NCI-H82 treated with DMSO at 0.1 percent for 48 hours (cell line): ENCODE data around the gene ANKRD17.
A peak's percentile ranks its signal among the peaks of the same experiment; 100 is the strongest.
"Not testable (repeated sequence)": the region's sequence is repeated elsewhere in the genome, so short reads cannot be mapped to it uniquely, and the experiment has no call there.

Experiments
- DNase-seq: peaks from one replicate; lab custom pipeline; 2025; ENCODE audit not compliant: unreplicated experiment; lab: John Stamatoyannopoulos, UW

The ANKRD17 gene

DNA sequence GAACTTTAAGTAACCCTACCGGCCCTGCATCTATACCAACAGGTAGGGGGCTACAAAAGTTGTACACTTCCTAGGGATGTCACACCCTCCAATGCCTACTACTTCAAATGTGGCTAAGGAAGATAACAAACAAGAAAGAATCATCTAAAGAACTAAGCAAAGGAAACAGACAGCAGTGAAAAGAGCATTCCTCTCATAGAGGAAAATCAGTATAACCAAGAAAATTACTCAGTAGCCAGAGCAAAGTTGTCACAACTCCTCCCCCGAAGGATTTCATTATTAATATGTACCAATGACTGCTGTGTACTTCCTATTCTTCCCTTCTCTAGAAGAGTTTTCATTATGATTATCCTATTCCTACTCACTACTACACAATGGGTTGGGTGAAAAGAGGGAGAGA, 12.6 kb downstream of the ANKRD17 start:
- DNase-seq, result no peak

DNA sequence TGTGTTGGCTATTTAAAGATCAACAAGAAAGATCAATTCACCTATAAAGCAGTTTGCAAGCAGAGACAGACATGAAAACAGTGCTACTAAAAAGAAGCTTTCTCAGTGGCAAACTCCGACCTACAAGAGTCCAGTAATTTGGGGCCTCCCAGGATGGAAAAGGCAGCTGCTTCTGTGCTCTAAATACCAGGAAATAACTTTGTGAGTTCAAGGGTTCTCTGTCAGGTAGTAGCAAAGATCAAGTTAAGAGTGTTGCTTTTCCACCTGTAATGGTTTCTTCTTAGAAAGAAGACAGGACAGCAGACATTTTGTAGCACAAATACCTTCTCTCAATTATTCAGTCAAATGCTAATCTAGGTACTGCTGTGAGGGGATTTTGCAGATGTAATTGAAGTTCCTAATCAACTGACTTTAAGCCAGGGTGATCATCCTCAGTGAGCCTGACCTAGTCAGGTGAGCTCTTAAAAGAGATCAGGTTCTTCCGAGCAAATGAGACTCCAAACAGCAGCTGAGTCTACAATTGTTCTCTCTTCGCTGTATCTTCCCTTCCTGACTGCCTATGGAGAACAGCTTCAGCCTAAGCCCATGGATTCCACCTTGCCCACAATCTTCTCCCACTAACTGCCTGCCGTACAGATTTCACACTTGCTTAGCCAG, 13.5 kb downstream of the ANKRD17 start:
- DNase-seq, result no peak

DNA sequence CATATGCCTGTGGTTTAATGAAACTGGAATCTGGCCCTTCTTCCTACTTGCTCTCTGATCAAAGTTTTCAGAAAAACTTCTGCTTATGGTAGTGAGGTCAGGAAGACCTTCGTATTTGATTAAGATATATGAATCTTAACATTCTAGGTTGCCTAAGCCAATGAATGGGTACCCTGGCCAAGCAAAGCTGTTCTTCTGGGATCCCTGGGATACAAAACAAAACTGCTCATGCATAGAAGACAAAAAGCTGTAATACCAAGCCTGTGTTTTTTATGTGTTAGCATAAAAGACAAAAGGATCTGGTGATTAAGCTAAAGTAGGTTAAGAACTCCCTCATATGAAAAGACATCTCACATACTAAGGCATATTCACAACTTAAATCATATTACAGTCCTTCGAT, 21.6 kb downstream of the ANKRD17 start:
- no peak for DNase-seq

DNA sequence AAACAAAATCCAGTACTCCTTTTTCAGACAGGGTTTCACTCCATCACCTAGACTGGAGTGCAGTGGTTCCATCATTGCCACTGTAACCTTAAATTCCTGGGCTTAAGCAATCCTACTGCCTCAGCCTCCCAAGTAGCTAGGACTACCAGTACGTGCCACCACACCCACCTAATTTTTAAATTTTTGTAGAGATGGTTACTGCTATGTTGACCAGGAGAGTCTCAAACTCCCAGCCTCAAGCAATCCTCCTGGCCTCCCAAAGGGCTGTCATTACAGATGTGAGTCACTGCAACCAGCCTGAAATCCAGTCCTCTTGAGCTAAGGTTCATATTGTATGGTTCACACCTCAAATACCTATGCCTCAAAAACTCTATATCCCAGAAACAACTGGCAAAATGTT, 22.4 kb downstream of the ANKRD17 start:
- DNase-seq, result no peak

DNA sequence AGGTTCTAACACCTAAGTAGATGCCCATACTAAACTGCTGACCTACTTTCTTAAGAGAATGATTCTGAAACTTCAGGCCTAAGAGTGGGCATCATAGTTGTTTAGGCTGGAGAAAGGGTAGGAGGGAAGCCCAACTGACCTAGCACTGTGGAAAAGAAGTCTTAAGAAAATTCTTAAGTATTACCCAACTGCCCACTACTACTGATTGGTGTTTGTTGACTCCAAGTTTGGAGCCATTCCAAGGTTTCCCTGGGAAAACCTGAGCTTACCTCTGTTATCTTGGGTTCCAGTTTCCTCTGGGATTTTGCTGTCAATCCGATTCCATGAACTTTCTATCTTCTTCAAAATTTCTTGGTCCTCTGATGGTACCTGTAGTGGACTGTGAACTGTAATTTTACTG, 23.9 kb downstream of the ANKRD17 start:
- no peak for DNase-seq

DNA sequence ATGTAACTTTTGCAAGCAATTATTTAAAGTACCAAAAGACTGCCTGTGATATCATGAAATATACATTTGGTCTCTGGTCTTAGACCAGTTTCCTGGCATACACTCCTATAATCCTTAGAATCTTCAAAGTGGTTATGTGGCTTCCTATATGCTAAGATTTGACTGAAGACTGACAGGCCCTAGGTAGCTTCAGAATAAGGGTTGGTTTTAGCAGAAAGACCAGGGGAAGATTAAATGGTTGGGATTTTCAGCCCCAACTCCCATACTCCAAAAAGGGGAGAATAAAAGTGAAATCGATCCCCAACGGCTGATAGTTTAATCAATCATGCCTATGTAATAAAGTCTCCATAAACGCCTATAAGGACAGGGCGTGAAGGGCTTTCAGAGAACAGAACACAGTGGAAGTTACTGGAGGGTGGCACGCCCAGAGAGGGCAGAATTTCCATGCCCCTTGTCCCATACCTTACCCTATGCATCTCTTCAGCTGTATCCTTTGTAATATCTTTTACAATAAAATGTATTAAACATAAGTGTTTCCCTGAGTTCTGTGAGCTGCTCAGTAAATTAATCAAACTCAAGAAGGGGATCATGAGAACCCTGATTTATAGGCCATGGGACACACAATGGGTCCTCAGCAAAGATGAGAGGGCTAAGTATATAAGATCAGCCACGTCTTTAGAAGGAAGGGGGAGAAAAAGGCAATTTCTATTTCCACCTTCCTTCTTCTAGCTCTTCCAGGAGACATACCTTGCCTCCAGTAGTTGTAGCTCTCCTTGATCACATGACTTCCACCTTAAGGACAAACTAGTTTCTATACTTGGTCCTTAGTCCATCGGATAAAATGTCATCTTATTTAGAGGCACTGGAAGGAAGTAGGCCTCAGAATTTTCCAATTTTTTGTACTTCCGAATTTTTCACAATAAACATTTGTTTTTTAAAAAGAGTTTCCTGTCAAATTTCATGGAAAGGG, 26.8 kb downstream of the ANKRD17 start:
- no peak for DNase-seq

DNA sequence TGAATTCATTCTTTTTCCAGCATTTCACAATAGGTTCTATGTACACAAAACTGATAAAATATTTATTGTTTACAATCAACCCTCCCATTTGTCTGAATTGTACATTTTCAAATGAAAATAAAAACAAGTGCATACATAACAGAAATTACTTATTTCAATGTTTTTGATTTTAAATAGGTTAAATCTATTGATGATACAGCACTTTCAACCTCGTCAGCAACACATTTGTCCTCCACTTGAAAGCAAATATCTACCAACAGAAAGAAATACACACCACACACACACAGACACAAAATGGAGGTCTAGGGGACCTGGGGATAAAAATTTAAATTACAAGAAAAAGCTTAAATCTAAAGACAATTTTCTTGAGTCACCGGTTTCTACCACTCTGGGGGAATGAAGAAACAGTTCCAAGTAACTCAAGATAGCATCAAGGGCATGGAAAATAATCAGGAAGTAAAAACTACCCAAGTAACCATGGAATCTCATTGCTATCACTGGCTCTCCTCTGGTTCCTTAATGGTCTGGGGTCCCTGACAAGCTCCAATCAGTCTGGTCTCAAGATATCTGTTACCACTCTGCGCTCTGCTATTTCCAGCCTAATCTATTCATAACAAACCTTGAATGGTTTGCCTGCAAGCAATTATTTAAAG, 27.6 kb downstream of the ANKRD17 start:
- DNase-seq, result no peak

DNA sequence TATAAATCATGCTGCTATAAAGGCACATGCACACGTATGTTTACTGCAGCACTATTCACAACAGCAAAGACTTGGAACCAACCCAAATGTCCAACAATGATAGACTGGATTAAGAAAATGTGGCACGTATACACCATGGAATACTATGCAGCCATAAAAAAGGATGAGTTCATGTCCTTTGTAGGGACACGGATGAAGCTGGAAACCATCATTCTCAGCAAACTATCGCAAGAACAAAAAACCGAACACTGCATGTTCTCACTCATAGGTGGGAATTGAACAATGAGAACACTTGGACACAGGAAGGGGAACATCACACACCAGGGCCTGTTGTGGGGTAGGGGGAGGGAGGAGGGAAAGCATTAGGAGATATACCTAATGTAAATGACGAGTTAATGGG, 29.8 kb downstream of the ANKRD17 start:
- DNase-seq, result not testable (repeated sequence)

DNA sequence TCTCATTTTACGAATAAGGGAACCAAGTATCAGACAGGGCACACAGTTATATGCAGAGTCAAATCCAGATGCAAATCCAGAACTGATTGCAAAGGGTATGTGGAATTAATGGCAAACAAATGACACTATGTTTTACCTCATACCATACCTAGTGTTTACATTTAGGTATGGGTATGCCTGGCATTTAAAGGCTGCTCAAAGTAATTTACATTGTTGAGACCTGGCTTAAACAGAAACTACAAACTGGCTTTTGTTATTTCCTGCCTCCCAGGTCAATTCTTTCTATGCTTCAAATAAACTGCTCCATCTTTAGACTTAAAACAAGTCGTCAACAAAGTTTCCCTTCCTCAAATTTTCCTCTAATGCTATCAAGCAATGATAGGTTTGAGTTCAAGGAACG, 33.7 kb downstream of the ANKRD17 start:
- no peak for DNase-seq

DNA sequence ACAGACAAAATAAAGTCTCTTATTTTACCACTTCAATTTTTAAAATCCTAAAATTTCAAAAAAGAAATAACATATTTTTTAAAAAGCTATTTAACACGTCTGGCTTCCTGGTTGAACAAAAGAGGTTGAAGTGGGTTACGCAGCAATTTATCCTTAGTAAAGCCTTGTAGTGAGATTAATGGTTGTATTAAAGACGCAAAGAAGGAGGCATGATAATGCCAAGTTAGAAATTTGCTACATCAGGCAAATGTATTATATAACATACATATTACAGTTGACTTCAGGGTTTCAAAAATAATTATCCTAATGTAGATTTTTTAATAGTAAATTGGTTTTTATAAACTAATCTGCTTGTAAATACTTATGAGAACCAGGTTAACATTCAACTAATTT, 35.3 kb downstream of the ANKRD17 start:
- DNase-seq, result no peak

DNA sequence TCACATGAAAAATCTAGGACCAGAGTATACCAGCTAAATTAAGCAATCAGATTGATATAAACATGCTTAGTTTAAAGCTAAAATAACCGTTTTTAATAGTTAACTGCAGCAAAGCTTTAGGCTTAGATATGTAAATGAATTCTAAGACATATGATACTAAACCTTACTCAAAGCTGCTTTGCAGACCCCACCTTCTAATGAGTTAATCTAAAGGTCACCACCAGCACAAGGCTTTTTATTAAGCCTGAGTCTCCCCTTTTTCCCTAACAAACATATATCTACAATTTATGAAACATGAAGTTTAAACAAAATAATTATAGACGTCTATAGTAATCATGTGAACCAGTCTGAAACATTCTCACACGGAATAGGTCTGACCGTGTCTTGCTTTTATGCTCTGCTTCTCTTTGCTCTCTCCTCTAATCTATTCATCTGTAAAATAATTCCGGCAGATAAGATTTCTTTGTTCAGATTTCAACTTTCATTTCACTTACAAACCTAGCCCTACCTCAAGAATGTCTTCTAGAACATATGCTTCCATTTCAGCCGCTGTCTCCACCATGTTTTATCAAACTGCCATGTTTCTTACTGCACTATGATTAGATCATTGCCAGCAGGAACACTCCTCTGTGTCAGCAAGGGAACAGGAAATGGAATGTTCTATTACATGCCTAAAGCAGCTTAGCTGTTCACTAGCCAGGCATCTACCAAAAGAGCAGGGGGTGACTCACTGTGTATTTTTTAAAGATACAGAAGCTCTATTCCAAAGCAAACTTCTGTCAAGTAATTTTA, 35.9 kb downstream of the ANKRD17 start:
- peak; percentile 57 for DNase-seq

DNA sequence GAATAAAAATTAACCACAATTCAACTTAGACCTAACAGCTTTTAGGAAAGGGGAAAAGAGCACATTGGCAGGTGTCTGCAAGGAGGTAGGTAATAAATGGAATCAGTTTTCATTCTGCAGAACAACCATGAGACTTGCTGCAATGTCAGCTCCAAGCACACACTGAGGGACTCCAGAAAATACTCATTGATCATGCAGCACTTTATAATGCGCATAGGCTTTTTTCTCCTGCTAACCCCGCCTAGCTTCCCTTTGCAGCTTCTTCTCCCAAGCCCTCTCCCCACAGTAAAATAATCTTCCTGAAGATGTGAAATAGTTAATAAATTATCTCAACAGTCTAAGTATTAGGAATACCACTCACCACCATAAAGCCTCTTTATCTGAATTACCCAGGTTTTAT, 36.9 kb downstream of the ANKRD17 start:
- no peak for DNase-seq

DNA sequence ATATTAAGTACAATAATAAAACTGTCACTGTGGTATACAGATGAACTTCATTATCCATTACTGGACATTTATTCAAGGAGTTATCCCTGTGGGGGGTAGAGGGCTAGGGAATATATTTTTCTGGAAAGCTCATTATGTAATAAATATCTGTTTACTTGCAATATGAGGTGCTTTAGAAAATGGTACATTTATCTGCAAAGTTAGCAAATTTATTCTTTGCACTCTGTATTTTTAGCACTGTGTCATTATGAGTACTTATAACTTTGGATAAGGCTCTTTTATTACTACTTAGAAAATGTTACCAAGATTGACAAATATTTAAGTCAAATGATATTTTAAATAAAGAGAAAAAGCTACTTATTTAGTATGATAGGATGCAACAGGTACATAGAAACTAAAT, 37.8 kb downstream of the ANKRD17 start:
- no peak for DNase-seq

DNA sequence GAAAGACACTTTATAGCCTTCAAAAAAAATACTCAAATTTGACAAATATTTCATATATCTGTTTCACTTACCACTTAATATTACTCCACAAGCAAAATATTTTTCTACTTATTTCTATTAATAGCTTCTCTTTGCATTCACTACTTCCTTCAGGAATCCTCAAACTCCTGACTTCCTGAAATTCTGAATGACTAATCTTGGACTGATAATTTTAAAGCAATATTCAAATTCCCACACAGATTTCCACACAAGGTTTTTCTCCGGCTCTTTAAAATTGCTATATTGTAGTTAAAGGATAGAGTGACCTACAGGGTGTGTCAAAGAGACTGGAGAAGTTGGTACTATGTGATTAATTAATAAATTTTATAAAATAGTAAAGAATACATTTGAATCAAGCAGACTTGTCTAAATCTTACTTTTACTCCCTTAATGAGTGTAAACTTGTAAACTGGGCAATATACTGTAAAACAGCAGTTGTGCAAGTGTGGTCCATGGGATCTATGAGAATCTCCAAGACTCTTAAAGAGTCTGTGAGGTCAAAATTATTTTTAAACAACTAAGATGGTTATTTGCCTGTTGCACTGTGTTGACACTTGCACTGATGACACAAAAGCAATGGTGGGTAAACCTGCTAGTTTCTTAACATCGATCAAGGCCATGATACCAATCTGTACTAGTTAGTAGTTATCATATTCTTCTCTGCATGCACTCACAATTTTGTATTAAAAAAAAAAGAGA, 44.5 kb downstream of the ANKRD17 start:
- DNase-seq, result no peak

DNA sequence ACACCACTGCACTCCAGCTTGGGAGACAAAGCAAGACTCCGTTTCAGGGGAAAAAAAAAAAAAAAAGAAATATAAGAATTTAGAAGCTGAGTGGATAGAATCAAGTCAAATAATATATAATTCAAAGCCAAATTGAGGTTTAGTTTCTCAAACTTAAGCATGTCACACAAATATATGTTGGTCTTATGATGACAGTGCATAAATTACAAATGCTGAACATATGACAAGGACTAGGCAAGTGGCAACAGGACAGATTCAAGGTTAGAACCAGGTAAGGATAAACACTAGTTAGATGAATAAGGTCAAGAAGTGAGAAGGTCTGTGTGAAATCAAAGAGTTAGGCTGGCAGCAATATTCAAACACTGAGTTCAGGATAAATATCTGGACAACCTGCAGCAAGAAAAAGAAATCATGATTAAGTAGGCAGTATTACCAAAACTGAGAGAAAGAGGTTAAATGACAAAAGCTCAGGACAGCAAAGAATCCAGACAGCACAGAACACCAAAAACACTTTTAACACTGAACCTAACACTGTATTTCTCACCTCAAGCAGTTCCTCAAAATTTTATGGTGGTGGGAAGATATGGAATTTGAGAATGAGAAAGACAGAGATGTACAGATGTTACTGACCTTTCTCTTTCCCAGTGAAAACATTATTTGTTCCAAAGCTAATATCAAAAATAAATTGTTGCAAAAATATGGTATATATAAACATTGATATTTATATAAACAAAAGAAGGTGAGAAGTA, 45.4 kb downstream of the ANKRD17 start:
- DNase-seq, result no peak

DNA sequence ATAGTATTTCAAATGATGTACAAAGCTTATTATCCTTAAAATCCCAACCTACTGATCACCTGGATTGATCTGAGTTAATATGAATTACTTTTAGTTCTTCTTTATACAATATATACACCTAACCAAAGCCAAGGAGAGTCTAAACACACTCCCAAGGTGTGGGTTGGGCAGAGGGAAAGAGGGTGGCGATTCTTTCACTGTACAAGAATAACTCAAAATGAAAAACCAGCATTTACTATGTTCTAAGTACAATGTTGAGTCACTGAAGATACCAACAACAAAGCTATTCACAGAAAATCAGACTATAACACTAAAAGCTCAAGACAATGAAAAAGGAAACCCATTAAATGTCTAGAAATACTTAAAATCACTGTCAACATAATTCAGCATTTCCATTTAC, 46.6 kb downstream of the ANKRD17 start:
- DNase-seq, result no peak

DNA sequence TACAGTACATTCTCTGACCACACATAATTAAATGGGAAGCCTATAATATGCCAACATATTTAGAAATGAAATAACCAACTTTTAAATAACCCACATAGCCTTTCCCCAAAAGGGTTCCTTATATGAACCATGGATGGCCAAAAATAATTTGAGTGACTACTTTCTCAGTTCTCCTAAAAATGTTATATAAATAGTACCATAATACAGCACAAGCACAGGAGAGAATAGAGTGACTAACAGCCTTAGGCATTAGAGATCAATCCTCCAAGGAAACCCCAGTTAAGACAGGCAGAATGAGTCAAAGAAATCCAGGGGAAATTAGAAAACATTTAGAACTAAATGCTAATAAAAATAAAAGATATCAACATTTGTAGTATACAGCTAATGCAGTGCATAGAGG, 50.2 kb downstream of the ANKRD17 start:
- DNase-seq, result no peak

DNA sequence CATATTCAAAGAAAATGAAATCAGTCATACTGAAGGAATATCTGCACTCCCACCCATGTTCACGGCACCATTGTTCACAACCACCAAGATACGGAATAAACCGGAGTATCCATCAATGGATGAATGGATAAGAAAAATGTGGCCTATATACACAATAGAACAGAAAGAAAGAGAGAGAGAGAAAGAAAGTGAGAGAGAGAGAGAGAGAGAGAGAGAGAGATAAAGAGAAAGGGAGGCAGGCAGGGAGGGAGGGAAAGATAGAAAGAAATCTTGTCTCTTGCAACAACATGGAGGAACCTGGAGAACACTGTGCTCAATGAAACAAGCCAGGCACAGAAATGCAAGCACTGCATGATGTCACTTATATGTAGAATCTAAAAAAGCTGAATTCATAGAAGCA, 52.4 kb downstream of the ANKRD17 start:
- no peak for DNase-seq

DNA sequence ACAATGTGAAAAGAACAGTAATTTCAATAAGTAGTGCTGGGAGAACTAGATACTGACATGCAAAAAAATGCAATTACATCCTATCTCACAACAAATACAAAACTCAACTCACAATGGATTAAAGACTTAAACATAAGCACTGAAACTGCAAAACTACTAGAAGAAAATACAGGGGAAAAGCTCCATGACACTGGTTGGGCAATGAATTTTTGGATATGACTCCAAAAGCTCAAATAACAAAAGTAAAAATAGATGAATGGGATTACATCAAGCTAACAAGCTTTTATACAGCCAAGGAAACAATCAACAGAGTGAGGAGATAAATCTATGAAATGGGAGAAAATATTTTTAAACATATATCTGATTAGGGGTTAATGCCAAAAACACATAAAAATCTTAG, 53.1 kb downstream of the ANKRD17 start:
- no peak for DNase-seq

DNA sequence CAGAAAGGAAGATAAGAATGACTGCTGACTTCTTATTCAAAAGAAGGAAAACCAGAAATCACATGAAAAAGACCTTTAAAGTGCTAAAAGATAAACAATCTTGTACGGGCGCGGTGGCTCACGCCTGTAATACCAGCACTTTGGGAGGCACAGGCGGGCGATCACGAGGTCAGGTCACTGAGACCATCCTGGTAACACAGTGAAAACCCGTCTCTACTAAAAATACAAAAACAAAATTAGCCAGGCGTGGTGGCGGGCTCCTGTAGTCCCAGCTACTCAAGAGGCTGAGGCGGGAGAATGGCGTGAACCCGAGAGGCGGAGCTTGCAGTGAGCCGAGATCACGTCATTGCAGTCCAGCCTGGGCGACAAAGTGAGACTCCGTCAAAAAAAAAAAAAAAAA, 54.6 kb downstream of the ANKRD17 start:
- DNase-seq, result not testable (repeated sequence)
